Stimulated activated CD8-positive, alpha-beta memory T cell treated with anti-CD3 and anti-CD28 coated beads, Interleukin-12 subunit alpha, Interleukin-12 subunit beta, amount 100 ng/mL, for 4 hours (primary cell): ENCODE measurements around the gene MYEOV.

Experiments
- DNase-seq: peaks from one replicate; pipeline ENCODE4 v3.0.0-alpha.2; 2020; ENCODE audit warnings: low read depth

MYEOV gene

DNA sequence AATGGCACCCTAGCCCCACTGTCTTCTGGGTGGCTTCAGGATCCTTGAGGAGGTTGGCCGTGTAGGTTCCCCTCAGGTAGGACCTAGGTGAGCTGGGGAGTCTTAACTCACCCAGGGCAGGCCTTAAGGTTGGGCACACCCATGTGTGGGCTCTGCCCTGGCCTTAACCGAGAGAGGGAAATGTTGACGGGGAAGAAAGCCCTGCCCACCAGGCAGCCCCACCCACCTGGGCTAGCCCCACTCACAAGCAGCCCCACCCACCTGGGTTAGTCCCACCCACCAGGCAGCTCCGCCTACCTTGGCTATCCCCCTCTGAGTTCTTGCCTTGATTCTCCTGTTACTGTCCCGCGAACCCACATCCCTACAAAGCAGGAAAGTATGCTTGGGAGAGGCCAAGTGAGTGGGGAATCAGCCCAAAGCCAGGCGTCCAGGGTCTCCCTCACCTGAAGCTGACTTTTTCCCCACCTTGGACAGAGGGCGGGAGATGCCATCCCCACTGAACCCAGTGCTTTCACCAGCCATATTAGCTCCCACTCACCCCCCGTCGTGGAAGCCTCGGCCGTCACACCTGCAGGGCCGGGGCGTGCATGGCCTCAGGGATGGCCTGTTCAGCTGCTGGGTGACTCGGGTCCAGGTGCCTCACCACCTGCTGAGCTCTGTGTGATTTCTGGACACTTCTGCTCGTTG is at the start of gene MYEOV:
MYEOV (plus strand) TSS at position 337 of the 687 bp plus-strand sequence. CDS start 1,200 bp downstream, outside the sequence.
- no peak for DNase-seq

GRCh38 chr11:69244266-69244665 is 49.7 kb upstream of the MYEOV start:
- DNase-seq, result no peak

GRCh38 chr11:69245041-69245440 is 48.9 kb upstream of the MYEOV start:
- DNase-seq, result no peak

DNA sequence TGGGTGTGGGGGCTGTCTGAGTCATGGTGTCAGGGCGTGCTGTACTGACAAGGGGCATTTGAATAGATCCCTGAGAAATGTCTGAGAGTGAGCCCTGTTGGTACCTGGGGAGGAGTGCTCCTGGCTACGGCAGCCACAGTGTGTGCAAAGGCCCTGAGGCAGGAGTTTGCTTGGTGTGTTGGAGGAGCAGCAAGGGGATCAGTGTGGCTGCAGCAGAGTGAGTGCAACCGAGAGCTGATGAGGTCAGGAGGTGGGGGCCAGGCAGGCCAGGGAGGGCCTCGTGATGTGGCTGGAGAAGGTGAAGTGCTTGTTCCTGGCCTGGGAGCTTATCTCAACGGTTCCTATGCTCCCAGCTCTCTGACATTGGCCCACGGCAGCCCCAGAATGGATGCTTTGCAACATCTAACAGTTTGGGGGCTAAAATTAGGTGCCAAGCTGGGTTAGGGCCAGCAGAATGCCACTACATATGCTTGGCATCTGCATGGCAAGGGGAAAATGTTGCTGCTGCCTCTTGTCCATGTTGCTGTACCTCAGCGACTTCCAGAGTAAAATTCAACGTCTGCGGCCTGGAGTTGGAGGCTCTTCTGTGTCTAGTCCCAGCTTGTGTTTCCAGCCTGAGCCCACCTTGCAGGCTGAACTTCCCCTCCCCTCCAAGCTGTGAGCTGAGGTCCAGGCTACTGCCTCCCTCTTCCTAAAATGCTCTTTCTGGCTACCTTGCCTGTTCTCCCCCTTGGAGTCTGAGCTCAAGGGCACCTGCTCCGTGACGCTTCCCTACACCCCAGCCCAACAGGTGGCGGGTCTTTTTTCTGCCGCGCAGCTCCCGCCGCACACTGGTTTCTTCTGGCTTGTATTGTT is 48.2 kb upstream of the MYEOV start:
- no peak for DNase-seq

DNA sequence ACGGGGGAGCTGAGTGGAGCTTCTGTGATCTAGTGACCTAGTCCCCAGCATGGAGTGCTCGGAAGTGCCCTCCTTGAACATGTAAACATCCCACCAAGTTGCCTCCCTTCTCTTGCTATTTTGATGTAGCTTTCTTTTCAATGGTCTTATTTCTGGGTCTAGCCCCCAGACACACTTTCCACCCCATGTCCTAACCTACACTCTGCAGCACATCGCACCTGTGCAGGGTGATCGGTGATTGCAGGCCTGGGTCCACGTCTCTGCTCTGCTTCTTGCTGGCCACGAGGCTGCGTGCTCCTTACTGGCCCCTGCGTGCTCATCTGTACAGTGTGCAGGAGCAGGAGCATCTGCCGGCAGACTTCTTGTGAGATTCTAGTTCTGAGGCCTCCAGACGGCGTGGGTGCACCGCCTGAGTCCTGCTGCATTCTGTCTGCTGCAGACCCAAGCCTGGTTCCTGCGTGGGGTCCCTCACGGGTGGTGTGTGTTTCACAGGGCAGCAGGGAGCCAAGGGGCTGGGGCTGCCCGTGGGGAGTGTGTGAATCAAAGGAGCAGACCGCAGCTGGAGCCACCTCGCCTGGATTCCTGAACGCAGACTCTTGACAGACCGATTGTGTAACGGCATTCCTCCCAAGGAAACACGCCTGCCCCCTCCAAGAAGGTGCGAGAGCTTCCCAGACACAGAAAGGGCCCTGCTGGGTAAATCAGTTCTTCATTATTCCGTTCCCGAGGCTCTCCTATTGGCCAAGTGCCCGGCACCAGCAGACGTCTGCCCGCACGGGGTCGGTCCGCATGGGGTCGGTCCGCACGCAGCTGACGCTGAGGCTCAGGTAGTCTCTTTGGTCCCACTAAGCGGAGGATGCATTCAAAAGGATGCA is 44.4 kb upstream of the MYEOV start:
- no peak for DNase-seq

GRCh38 chr11:69250186-69251056 is 43.5 kb upstream of the MYEOV start:
- no peak for DNase-seq

- DNase-seq, result no peak
These were observed 42.9 kb upstream of the MYEOV start for GRCh38 chr11:69251057-69251393.

- DNase-seq, result no peak
These were observed 42.1 kb upstream of the MYEOV start for GRCh38 chr11:69251639-69252489.

- no peak for DNase-seq
These were observed 41.5 kb upstream of the MYEOV start for GRCh38 chr11:69252490-69252837.

GRCh38 chr11:69253028-69253427 is 40.9 kb upstream of the MYEOV start:
- DNase-seq, result no peak

DNA sequence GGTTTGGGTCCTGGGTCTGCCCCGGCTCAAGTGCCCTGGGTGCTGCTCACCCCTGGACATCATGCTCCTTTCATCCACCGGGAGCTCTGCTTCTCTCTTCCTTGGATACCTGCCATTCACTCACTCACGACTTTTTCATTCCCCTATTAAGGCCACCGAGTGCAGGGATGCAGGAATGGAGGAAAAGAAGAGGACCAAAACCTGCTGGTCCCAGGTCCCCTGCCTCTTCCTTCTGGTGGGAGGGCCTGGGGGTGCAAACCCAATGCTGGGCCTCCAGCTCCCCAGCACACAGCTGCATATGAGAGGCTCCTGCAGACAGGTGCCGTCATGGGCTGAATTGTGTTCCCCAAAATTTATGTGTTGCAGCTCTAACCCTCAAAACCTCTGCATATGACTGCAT is 36.8 kb upstream of the MYEOV start:
- no peak for DNase-seq

GRCh38 chr11:69257838-69258658 is 35.9 kb upstream of the MYEOV start:
- no peak for DNase-seq

DNA sequence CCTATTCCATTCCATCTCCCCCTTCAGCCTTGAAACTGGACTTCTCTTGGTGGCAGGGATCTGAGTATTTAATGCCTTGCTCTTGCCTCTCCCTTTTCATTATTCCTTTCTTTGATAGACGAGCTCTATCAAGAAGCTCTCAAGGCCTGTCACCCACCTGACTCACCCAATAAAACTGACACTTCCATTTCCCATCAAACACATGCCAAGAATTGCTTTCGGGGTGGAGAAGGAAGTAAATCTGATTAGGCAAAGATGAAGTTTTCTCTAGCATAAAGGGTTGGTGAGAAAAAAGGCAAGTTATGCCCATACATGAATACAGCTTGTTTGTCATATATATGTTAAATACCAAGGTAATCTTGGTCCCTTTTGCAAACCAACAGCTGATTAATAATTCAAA is 34.9 kb upstream of the MYEOV start:
- no peak for DNase-seq

DNA sequence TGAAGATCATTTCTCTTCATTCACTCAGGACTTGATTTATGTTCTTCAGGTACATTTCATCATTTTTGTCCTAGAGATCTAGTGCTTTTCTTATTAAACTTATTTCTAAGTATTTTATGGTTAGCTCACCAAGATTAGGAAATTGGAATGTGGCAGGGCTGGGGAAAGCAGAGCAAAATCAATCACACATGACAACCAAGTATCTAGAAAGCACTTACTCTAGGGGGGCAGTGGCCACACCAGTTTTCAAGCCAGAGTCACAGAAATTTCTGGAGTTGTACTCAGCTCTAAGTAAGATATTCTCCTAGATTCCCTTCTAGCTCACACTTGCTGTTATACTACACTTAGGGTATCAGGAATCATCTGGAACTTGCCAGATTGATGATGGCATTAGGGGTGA is 33.3 kb upstream of the MYEOV start:
- no peak for DNase-seq

DNA sequence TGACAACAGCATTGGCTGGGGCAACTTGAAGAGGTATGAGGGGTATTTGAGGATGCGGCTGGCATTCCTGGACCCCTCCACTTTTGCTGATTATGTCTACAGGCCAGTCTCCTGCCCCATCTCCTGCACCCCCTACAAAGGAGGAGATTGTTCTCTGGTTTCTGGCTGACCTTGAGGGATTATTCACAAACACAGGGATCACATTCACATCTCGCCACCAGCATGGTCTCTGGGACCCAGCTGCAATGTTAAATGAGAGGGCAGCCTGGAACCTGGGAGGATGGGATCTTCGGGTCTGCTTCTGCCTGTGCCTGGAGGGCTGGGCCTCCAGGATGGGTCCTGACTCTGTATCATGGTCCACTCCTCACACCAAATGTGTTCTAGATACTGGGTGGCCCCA is 32.8 kb upstream of the MYEOV start:
- no peak for DNase-seq

- DNase-seq, result no peak
These were observed 30.8 kb upstream of the MYEOV start for GRCh38 chr11:69262918-69263735.

DNA sequence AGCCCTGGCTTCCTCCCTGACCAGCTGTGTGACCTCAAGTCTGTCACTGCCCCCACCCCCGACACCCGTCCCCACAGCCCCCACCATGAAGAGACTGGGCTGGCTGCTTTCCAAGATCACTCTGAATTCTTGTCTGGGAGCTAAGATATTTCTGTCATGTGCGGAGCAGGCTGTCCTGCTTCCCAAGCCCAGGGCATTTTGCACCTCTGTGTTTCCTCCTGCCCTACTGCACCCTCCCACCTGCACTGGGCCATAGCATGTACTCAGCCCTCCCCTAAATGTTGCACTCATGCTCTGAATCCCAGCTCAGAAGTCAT is 30.3 kb upstream of the MYEOV start:
- no peak for DNase-seq

GRCh38 chr11:69264486-69264885 is 29.5 kb upstream of the MYEOV start:
- no peak for DNase-seq

DNA sequence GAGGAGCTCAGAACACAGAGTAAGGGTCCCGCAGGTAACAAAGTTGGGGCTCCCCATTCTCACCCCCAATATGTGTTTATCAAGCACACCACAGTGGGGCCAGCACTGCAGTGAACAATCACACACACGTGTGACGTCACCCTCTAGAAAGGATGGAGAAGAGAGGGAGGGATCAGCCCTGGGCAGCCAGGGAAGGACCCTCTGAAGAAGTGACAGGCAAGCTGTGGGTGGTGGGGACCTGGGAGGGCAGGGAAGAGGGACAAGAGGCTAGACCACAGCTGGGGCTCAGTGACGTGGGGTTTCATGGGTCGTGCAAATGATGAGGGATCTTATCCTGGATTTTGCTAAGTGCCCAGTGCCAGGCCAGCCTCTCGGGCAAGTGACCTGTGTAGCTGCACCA is 28.7 kb upstream of the MYEOV start:
- no peak for DNase-seq
